OCI-LY1 (cell line): Measurements from ENCODE around the gene NSFL1C.

Experiments
- H2AFZ ChIP-seq: fragments of 200-600 bp; sonication (generic), shearing (Covaris generic); 2 replicates; pipeline ENCODE4 v1.6.0; 2014; ENCODE audit warnings: antibody characterized with exemption, mild to moderate bottlenecking, low read length
- H3F3A ChIP-seq: fragments of 200-600 bp; sonication (generic), shearing (Covaris generic); 2 replicates; pipeline ENCODE4 v1.6.0; 2014; ENCODE audit warnings: mild to moderate bottlenecking, antibody characterized with exemption, low read length, moderate library complexity; ENCODE audit not compliant: insufficient read depth
- H3K27ac ChIP-seq: fragments of 200-600 bp; sonication (generic); 2 replicates; pipeline ENCODE4 v1.5.1; 2014; ENCODE audit warnings: low read length, mixed run types, mild to moderate bottlenecking, low read depth; ENCODE audit not compliant: poor library complexity, severe bottlenecking
- H3K27me3 ChIP-seq: fragments of 200-600 bp; sonication (generic); 2 replicates; pipeline ENCODE4 v1.6.0; 2014; ENCODE audit warnings: antibody characterized with exemption, mild to moderate bottlenecking, low read length, moderate library complexity; ENCODE audit not compliant: insufficient read depth
- H3K36me3 ChIP-seq: fragments of 200-600 bp; sonication (generic); 2 replicates; pipeline ENCODE4 v1.6.1; 2014; ENCODE audit warnings: mild to moderate bottlenecking, antibody characterized with exemption, low read length, moderate library complexity, mixed read lengths; ENCODE audit not compliant: insufficient read depth
- H3K4me1 ChIP-seq: fragments of 200-600 bp; sonication (generic); 2 replicates; pipeline ENCODE4 v1.5.1; 2014; ENCODE audit warnings: mild to moderate bottlenecking, low read length, moderate library complexity; ENCODE audit not compliant: insufficient read depth, severe bottlenecking
- H3K4me2 ChIP-seq: fragments of 200-600 bp; sonication (generic), shearing (Covaris generic); 2 replicates; pipeline ENCODE4 v1.6.1; 2014; ENCODE audit warnings: low read length
- H3K4me3 ChIP-seq: fragments of 200-600 bp; sonication (generic); 2 replicates; pipeline ENCODE4 v1.5.1; 2014; ENCODE audit warnings: low read length, low read depth, mild to moderate bottlenecking, mixed read lengths; ENCODE audit not compliant: poor library complexity, severe bottlenecking
- H3K79me2 ChIP-seq: fragments of 200-600 bp; shearing (Covaris generic); 2 replicates; pipeline ENCODE4 v1.6.1; 2016; ENCODE audit warnings: mixed run types, low read length, mixed read lengths; ENCODE audit not compliant: insufficient read depth
- H3K9ac ChIP-seq: fragments of 200-600 bp; sonication (generic), shearing (Covaris generic); 2 replicates; pipeline ENCODE4 v1.6.1; 2014; ENCODE audit warnings: mild to moderate bottlenecking, low read length, mixed read lengths
- H3K9me2 ChIP-seq: fragments of 200-600 bp; sonication (generic), shearing (Covaris generic); 2 replicates; pipeline ENCODE4 v1.6.1; 2014; ENCODE audit warnings: low read depth, mild to moderate bottlenecking, low read length, mixed read lengths
- H3K9me3 ChIP-seq: fragments of 200-600 bp; shearing (Covaris generic); 2 replicates; pipeline ENCODE4 v1.6.1; 2014; ENCODE audit warnings: low read length, mixed read lengths
- H4K20me1 ChIP-seq: fragments of 200-600 bp; sonication (generic), shearing (Covaris generic); 2 replicates; pipeline ENCODE4 v1.6.0; 2016; ENCODE audit warnings: mild to moderate bottlenecking, low read length; ENCODE audit not compliant: insufficient read depth
- EZH2 ChIP-seq: fragments of 200-600 bp; sonication (generic), shearing (Covaris generic); IDR thresholded peaks from 2 replicates; pipeline ENCODE4 v1.8.0; 2017; ENCODE audit warnings: borderline replicate concordance, mixed run types, mild to moderate bottlenecking, antibody characterized with exemption, low read length, moderate library complexity, mixed read lengths
- TF ChIP-seq, protein P1 (sequence below): fragments of 200-600 bp; sonication (generic), shearing (Covaris generic); IDR thresholded peaks from 2 replicates; pipeline ENCODE4 v1.5.1; 2017; ENCODE audit warnings: mild to moderate bottlenecking, antibody characterized with exemption, low read length, moderate library complexity, mixed read lengths

Gene NSFL1C

GRCh38 chr20:1486566-1486965 lies 19.9 kb upstream of the NSFL1C start:
- Histone ChIP-seq H4K20me1 (no peaks in the 10 kb centered on the region), H3K4me1 (no peaks in the 10 kb centered on the region), H3K36me3 (no peaks in the 10 kb centered on the region), H3F3A (no peaks in the 10 kb centered on the region), H3K79me2 (no peaks in the 10 kb centered on the region), H3K9ac (no peak overlapping the region), H3K4me2 (no peak overlapping the region), H3K27ac (no peak overlapping the region), H3K9me3 (no peaks in the 10 kb centered on the region), H2AFZ (no peak overlapping the region), H3K4me3 (no peak overlapping the region), H3K9me2 (no peaks in the 10 kb centered on the region), H3K27me3 (0 out of 2 replicates have a peak, but pooled peaks cover 5% of the 10 kb centered on the region)
- TF ChIP-seq, protein P1, sequence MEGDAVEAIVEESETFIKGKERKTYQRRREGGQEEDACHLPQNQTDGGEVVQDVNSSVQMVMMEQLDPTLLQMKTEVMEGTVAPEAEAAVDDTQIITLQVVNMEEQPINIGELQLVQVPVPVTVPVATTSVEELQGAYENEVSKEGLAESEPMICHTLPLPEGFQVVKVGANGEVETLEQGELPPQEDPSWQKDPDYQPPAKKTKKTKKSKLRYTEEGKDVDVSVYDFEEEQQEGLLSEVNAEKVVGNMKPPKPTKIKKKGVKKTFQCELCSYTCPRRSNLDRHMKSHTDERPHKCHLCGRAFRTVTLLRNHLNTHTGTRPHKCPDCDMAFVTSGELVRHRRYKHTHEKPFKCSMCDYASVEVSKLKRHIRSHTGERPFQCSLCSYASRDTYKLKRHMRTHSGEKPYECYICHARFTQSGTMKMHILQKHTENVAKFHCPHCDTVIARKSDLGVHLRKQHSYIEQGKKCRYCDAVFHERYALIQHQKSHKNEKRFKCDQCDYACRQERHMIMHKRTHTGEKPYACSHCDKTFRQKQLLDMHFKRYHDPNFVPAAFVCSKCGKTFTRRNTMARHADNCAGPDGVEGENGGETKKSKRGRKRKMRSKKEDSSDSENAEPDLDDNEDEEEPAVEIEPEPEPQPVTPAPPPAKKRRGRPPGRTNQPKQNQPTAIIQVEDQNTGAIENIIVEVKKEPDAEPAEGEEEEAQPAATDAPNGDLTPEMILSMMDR: no peak
- no peak for TF ChIP-seq EZH2

GRCh38 chr20:1484438-1485116 lies 17.9 kb upstream of the NSFL1C start:
- Histone ChIP-seq H3K79me2 (no peaks in the 10 kb centered on the region), H4K20me1 (no peaks in the 10 kb centered on the region), H3F3A (no peaks in the 10 kb centered on the region), H3K27ac (no peak overlapping the region), H3K9me3 (no peaks in the 10 kb centered on the region), H3K4me2 (no peak overlapping the region), H3K36me3 (no peaks in the 10 kb centered on the region), H3K9ac (no peak overlapping the region), H3K9me2 (no peaks in the 10 kb centered on the region), H3K4me3 (no peak overlapping the region), H3K27me3 (no peaks in the 10 kb centered on the region), H3K4me1 (no peaks in the 10 kb centered on the region), H2AFZ (no peak overlapping the region)
- TF ChIP-seq EZH2: no peak
- TF ChIP-seq, protein P1: no peak

DNA sequence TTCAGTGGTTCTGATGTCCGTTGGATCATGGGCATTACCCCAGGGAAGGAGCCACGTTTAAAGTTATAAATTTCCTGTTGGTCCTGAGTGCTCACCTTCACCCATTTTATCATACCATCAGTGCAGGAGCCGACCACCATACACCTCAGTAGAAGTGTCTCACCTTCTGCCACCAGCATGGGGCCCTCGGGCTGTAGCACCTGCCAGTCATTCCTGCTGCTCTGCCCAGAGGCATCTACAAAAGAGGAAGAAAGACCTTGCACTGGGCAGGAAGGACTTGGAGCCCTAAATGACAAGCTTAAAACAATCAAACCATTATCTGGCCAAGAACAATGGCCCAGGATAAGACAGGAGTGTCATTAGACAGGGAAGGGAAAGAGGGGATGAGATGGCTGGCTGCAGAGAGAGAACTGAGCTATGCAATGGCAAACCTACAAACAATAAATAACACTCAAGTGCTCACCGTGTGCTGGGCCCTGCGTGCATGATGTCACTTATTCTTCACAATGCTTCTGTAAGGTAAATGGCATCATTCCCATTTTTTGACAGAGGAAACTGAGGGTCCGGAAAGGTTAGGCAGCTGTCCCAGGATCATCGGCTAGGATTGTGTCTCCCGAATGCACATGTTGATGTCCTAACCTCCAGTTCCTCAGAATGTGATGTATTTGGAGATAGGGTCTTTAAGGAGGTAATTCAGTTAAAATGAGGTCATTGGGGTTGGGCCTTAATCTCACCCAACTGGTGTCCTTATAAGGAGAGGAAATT lies 13.4 kb upstream of the NSFL1C start:
- Histone ChIP-seq H2AFZ (no peak overlapping the region), H3K9ac (no peak overlapping the region)

More for the DNA sequence above, 13.4 kb upstream of the NSFL1C start:
- H3K79me2 ChIP-seq: no peaks in the 10 kb centered on the region
- no peak overlapping the region for H3K27ac ChIP-seq
- no peaks in the 10 kb centered on the region for H3K4me1 ChIP-seq
- H3K9me3 ChIP-seq: no peaks in the 10 kb centered on the region
- H3F3A ChIP-seq: no peaks in the 10 kb centered on the region
- TF ChIP-seq, protein P1: no peak
- no peak for TF ChIP-seq EZH2
- H4K20me1 ChIP-seq: no peaks in the 10 kb centered on the region
- no peaks in the 10 kb centered on the region for H3K36me3 ChIP-seq
- no peaks in the 10 kb centered on the region; the same call in 1 of the 2 replicates for H3K27me3 ChIP-seq
- no peak overlapping the region for H3K4me2 ChIP-seq
- no peak overlapping the region for H3K4me3 ChIP-seq
- no peaks in the 10 kb centered on the region for H3K9me2 ChIP-seq
